Measurements from ENCODE around the gene VPS35L. TPM values are rescaled to one million over a fixed set of nuclear protein-coding genes. Genes with fewer than 3 reads are reported as not detected.

VPS35L gene
- total and polyA plus RNA-seq, 4 donors: 27.4 to 65.4 (median 47.1) TPM

- peaks cover 4 to 24% (median 14%) of the 10 kb centered on the region in 4 donors for H3K36me3 ChIP-seq (ENCODE audit: control insufficient read depth in 4 of 4, insufficient read depth in 4 of 4, low read length in 4 of 4)
- DNase-seq: peak; percentile 73 to 91 (median 88)
Measured at GRCh38 chr16:19589771-19590302, 34.3 kb downstream of the VPS35L start.

GRCh38 chr16:19595043-19595767 is 39.7 kb downstream of the VPS35L start:
- peak; percentile 85 for ATAC-seq (ENCODE audit: insufficient read depth, low FRiP score)

More at GRCh38 chr16:19589771-19590302, 34.3 kb downstream of the VPS35L start:
- no peak overlapping the region for H3K27ac ChIP-seq (ENCODE audit: low read depth in 1 of 2, low read length in 1 of 2)
- 61 to 64% methylated on average over 8 of the region's 8 CpGs for WGBS, 2 donors
- H3K9me3 ChIP-seq (ENCODE audit: control insufficient read depth in 4 of 4, insufficient read depth in 3 of 4, low read length in 3 of 4): no peaks in the 10 kb centered on the region
- H3K4me3 ChIP-seq: no peak overlapping the region
- no peaks in the 10 kb centered on the region for H3K27me3 ChIP-seq (ENCODE audit: control insufficient read depth in 3 of 3, insufficient read depth in 3 of 3, low read length in 2 of 3)
- TF ChIP-seq, protein P1, sequence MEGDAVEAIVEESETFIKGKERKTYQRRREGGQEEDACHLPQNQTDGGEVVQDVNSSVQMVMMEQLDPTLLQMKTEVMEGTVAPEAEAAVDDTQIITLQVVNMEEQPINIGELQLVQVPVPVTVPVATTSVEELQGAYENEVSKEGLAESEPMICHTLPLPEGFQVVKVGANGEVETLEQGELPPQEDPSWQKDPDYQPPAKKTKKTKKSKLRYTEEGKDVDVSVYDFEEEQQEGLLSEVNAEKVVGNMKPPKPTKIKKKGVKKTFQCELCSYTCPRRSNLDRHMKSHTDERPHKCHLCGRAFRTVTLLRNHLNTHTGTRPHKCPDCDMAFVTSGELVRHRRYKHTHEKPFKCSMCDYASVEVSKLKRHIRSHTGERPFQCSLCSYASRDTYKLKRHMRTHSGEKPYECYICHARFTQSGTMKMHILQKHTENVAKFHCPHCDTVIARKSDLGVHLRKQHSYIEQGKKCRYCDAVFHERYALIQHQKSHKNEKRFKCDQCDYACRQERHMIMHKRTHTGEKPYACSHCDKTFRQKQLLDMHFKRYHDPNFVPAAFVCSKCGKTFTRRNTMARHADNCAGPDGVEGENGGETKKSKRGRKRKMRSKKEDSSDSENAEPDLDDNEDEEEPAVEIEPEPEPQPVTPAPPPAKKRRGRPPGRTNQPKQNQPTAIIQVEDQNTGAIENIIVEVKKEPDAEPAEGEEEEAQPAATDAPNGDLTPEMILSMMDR (IDR thresholded peaks at IDR 0.05; ENCODE audit: control extremely low read depth, extremely low read depth): no peak
- H3K9ac ChIP-seq (ENCODE audit: insufficient read depth in 1 of 2, low read length in 2 of 2): peak overlapping the region in 1 of 2 donors; percentile 56
- peaks cover 0 to 11% (median 4%) of the 10 kb centered on the region in 5 donors for H3K4me1 ChIP-seq (ENCODE audit: control insufficient read depth in 5 of 5, insufficient read depth in 5 of 5, low read length in 5 of 5)
- no peak for ATAC-seq (ENCODE audit: insufficient read depth, low FRiP score)

GRCh38 chr16:19598805-19599510 is 43.5 kb downstream of the VPS35L start:
- no peak overlapping the region for H3K27ac ChIP-seq (ENCODE audit: low read depth in 1 of 2, low read length in 1 of 2)
- peaks cover 0 to 29% (median 15%) of the 10 kb centered on the region in 4 donors for H3K36me3 ChIP-seq (ENCODE audit: control insufficient read depth in 4 of 4, insufficient read depth in 4 of 4, low read length in 4 of 4)
- H3K4me1 ChIP-seq (ENCODE audit: control insufficient read depth in 5 of 5, insufficient read depth in 5 of 5, low read length in 5 of 5): no peaks in the 10 kb centered on the region
- H3K9ac ChIP-seq (ENCODE audit: insufficient read depth in 1 of 2, low read length in 2 of 2): no peak overlapping the region
- no peaks in the 10 kb centered on the region for H3K9me3 ChIP-seq (ENCODE audit: control insufficient read depth in 4 of 4, insufficient read depth in 3 of 4, low read length in 3 of 4)
- H3K4me3 ChIP-seq: no peak overlapping the region
- DNase-seq: no peak
- no peaks in the 10 kb centered on the region for H3K27me3 ChIP-seq (ENCODE audit: control insufficient read depth in 3 of 3, insufficient read depth in 3 of 3, low read length in 2 of 3)
- no peak for ATAC-seq (ENCODE audit: insufficient read depth, low FRiP score)
- TF ChIP-seq, protein P1 (IDR thresholded peaks at IDR 0.05; ENCODE audit: control extremely low read depth, extremely low read depth): no peak
- 76 to 82% methylated on average over 6 of the region's 6 CpGs for WGBS, 2 donors

More at GRCh38 chr16:19595043-19595767, 39.7 kb downstream of the VPS35L start:
- DNase-seq: no peak
- H3K27me3 ChIP-seq (ENCODE audit: control insufficient read depth in 3 of 3, insufficient read depth in 3 of 3, low read length in 2 of 3): no peaks in the 10 kb centered on the region
- TF ChIP-seq, protein P1 (IDR thresholded peaks at IDR 0.05; ENCODE audit: control extremely low read depth, extremely low read depth): no peak
- peaks cover 0 to 4% (median 0%) of the 10 kb centered on the region in 5 donors for H3K4me1 ChIP-seq (ENCODE audit: control insufficient read depth in 5 of 5, insufficient read depth in 5 of 5, low read length in 5 of 5)
- peak overlapping the region in 1 of 2 donors; percentile 24 for H3K27ac ChIP-seq (ENCODE audit: low read depth in 1 of 2, low read length in 1 of 2)
- H3K4me3 ChIP-seq: no peak overlapping the region
- 88 to 90% methylated on average over 19 of the region's 19 CpGs for WGBS, 2 donors
- no peaks in the 10 kb centered on the region for H3K9me3 ChIP-seq (ENCODE audit: control insufficient read depth in 4 of 4, insufficient read depth in 3 of 4, low read length in 3 of 4)
- H3K36me3 ChIP-seq (ENCODE audit: control insufficient read depth in 4 of 4, insufficient read depth in 4 of 4, low read length in 4 of 4): peaks cover 4 to 34% (median 26%) of the 10 kb centered on the region in 4 donors
- no peak overlapping the region for H3K9ac ChIP-seq (ENCODE audit: insufficient read depth in 1 of 2, low read length in 2 of 2)
